ENCODE measurements around the gene FAM107A.

Gene FAM107A

GRCh38 chr3:58581328-58582091 lies 4.3 kb upstream of the FAM107A start:
- no peak overlapping the region for H3K4me3 ChIP-seq (ENCODE audit: low read depth, low read length)
- in situ Hi-C loops (cut with HindIII; ENCODE audit: low pct_ligation_motif_present, low sequenced_read_pairs): no loop called here
- no peak for TF ChIP-seq CTCF (IDR thresholded peaks at IDR 0.05; ENCODE audit: low read depth, low read length, missing control alignments)
- peaks cover 10% of the 10 kb centered on the region for H3K27me3 ChIP-seq (replicated peaks)
- H3K36me3 ChIP-seq (replicated peaks): no peaks in the 10 kb centered on the region
- no peak for DNase-seq
- no peak overlapping the region for H3K27ac ChIP-seq

- no peak for DNase-seq
- in situ Hi-C loops (cut with HindIII; ENCODE audit: low pct_ligation_motif_present, low sequenced_read_pairs): no loop called here
- Histone ChIP-seq H3K36me3 (replicated peaks) (no peaks in the 10 kb centered on the region), H3K4me3 (ENCODE audit: low read depth, low read length) (no peak overlapping the region), H3K27ac (no peak overlapping the region), H3K27me3 (replicated peaks) (peaks cover 4% of the 10 kb centered on the region)
- no peak for TF ChIP-seq CTCF (IDR thresholded peaks at IDR 0.05; ENCODE audit: low read depth, low read length, missing control alignments)
These were observed 3.7 kb upstream of the FAM107A start for GRCh38 chr3:58580826-58581327.

GRCh38 chr3:58578873-58579272 lies 1.7 kb upstream of the FAM107A start:
- Histone ChIP-seq H3K27ac (no peak overlapping the region), H3K27me3 (replicated peaks) (no peaks in the 10 kb centered on the region), H3K4me3 (ENCODE audit: low read depth, low read length) (no peak overlapping the region), H3K36me3 (replicated peaks) (no peaks in the 10 kb centered on the region)
- no peak for DNase-seq
- in situ Hi-C loops (cut with HindIII; ENCODE audit: low pct_ligation_motif_present, low sequenced_read_pairs): no loop called here
- TF ChIP-seq CTCF (IDR thresholded peaks at IDR 0.05; ENCODE audit: low read depth, low read length, missing control alignments): no peak

- Histone ChIP-seq H3K4me3 (ENCODE audit: low read depth, low read length) (no peak overlapping the region), H3K27me3 (replicated peaks) (no peaks in the 10 kb centered on the region), H3K36me3 (replicated peaks) (no peaks in the 10 kb centered on the region), H3K27ac (no peak overlapping the region)
- DNase-seq: no peak
- TF ChIP-seq CTCF (IDR thresholded peaks at IDR 0.05; ENCODE audit: low read depth, low read length, missing control alignments): no peak
- in situ Hi-C loops (cut with HindIII; ENCODE audit: low pct_ligation_motif_present, low sequenced_read_pairs): no loop called here
These were observed 475 bp downstream of the FAM107A start for GRCh38 chr3:58576716-58577115.

GRCh38 chr3:58575971-58576652 lies 1.1 kb downstream of the FAM107A start:
- Histone ChIP-seq H3K4me3 (ENCODE audit: low read depth, low read length) (no peak overlapping the region), H3K27ac (no peak overlapping the region), H3K36me3 (replicated peaks) (no peaks in the 10 kb centered on the region), H3K27me3 (replicated peaks) (no peaks in the 10 kb centered on the region)
- in situ Hi-C loops (cut with HindIII; ENCODE audit: low pct_ligation_motif_present, low sequenced_read_pairs): no loop called here
- no peak for DNase-seq
- TF ChIP-seq CTCF (IDR thresholded peaks at IDR 0.05; ENCODE audit: low read depth, low read length, missing control alignments): no peak
